ENCODE results near the gene ZNF14. TPM values are rescaled to one million over a fixed set of nuclear protein-coding genes. Genes with fewer than 3 reads are reported as not detected.

The ZNF14 gene
- total and polyA plus RNA-seq, 12 donors = 2.7 to 8.5 (median 4.2) TPM

- intact Hi-C loops (cut with DNase I) = no loop called here
- no peak for DNase-seq
- WGBS, 4 donors = 81 to 90% (median 83%) methylated on average over 2 to 6 of the region's 6 CpGs
- Histone ChIP-seq H3K36me3 (replicated peaks in 1 of 2) (no peaks in the 10 kb centered on the region), H3K4me1 (replicated peaks in 1 of 2) (no peaks in the 10 kb centered on the region), H3K27me3 (no peaks in the 10 kb centered on the region), H3K9me3 (replicated peaks in 1 of 3) (no peaks in the 10 kb centered on the region), H3K27ac (no peak overlapping the region), H3K4me3 (no peak overlapping the region)
- TF ChIP-seq CTCF (IDR thresholded peaks at IDR 0.05) (no peak), POLR2A (IDR thresholded peaks at IDR 0.05) (no peak)
Measured at GRCh38 chr19:19743176-19743575, 10.3 kb upstream of the ZNF14 start.

- Histone ChIP-seq H3K4me1 (replicated peaks in 1 of 2) (no peaks in the 10 kb centered on the region), H3K27ac (no peak overlapping the region), H3K36me3 (replicated peaks in 1 of 2) (no peaks in the 10 kb centered on the region), H3K4me3 (no peak overlapping the region), H3K9me3 (replicated peaks in 1 of 3) (no peaks in the 10 kb centered on the region), H3K27me3 (no peaks in the 10 kb centered on the region)
- 72 to 85% (median 82%) methylated on average over 4 to 9 of the region's 9 CpGs for WGBS, 4 donors
- intact Hi-C loops (cut with DNase I) = no loop called here
- DNase-seq = no peak
- TF ChIP-seq CTCF (IDR thresholded peaks at IDR 0.05) = no peak
- TF ChIP-seq POLR2A (IDR thresholded peaks at IDR 0.05) = no peak
Measured at GRCh38 chr19:19742773-19743172, 9.9 kb upstream of the ZNF14 start.

- no peaks in the 10 kb centered on the region for H3K27me3 ChIP-seq
- H3K27ac ChIP-seq = no peak overlapping the region
- intact Hi-C loops (cut with DNase I) = no loop called here
- no peak for TF ChIP-seq POLR2A (IDR thresholded peaks at IDR 0.05)
- TF ChIP-seq CTCF (IDR thresholded peaks at IDR 0.05) = no peak
- no peak for DNase-seq
- no peaks in the 10 kb centered on the region for H3K9me3 ChIP-seq (replicated peaks in 1 of 3)
- H3K36me3 ChIP-seq (replicated peaks in 1 of 2) = no peaks in the 10 kb centered on the region
- no peak overlapping the region for H3K4me3 ChIP-seq
- H3K4me1 ChIP-seq (replicated peaks in 1 of 2) = no peaks in the 10 kb centered on the region
- 70 to 89% (median 82%) methylated on average over 7 of the region's 7 CpGs for WGBS, 4 donors
Measured at GRCh38 chr19:19741184-19741583, 8.3 kb upstream of the ZNF14 start.

GRCh38 chr19:19740755-19741154, 7.8 kb upstream of the ZNF14 start:
- Histone ChIP-seq H3K4me3 (no peak overlapping the region), H3K27me3 (no peaks in the 10 kb centered on the region), H3K9me3 (replicated peaks in 1 of 3) (no peaks in the 10 kb centered on the region), H3K36me3 (replicated peaks in 1 of 2) (no peaks in the 10 kb centered on the region), H3K4me1 (replicated peaks in 1 of 2) (no peaks in the 10 kb centered on the region), H3K27ac (no peak overlapping the region)
- intact Hi-C loops (cut with DNase I) = no loop called here
- TF ChIP-seq CTCF (IDR thresholded peaks at IDR 0.05) (no peak), POLR2A (IDR thresholded peaks at IDR 0.05) (no peak)
- no peak for DNase-seq
- WGBS, 4 donors = 86 to 89% (median 88%) methylated on average over 1 to 18 of the region's 18 CpGs

Measured in adrenal gland (tissue), 12 donors.